H1 (cell line): ENCODE results near the gene UBASH3B. TPM values are rescaled to one million over a fixed set of nuclear protein-coding genes. Genes with fewer than 3 reads are reported as not detected.

Experiments
- CTCF ChIA-PET: fragments of 300-600 bp; sonication (Branson Sonifier 250); formaldehyde crosslinking; loops from one replicate; lab custom pipeline; 2021; ENCODE audit not compliant: partially characterized antibody; lab: Charles Lee
- POLR2A ChIA-PET: fragments of 300-600 bp; sonication (Branson Sonifier 250); formaldehyde crosslinking; loops from one replicate; lab custom pipeline; 2021; ENCODE audit warnings: inconsistent platforms; ENCODE audit not compliant: partially characterized antibody; lab: Charles Lee
- DNase-seq, 2 experiments: peaks; one replicate each; pipeline versions ENCODE4 v3.0.0 to v3.0.0-alpha.2; 2010 to 2022; ENCODE audit warnings: low spot score in 2 of 2, low read depth in 1 of 2, mixed read lengths in 1 of 2
- FAIRE-seq: peaks from 2 replicates; lab custom pipeline; 2011; peaks lifted over from hg19 to GRCh38; lab: Jason Lieb, UNC
- H2AFZ ChIP-seq: 2 replicates; pipeline ENCODE4 v1.8.1; 2012; ENCODE audit warnings: low read length, inconsistent platforms
- H2AK5ac ChIP-seq: 2 replicates; pipeline ENCODE4 v1.6.1; 2013; ENCODE audit warnings: low read depth, low read length
- H2BK120ac ChIP-seq: replicated peaks from 2 replicates; pipeline ENCODE3; 2013; ENCODE audit warnings: low read depth, low read length, inconsistent platforms
- H2BK12ac ChIP-seq: 2 replicates; pipeline ENCODE4 v1.6.1; 2013; ENCODE audit warnings: low read depth, low read length
- H2BK15ac ChIP-seq: 2 replicates; pipeline ENCODE4 v1.6.1; 2013; ENCODE audit warnings: low read length
- H2BK20ac ChIP-seq: 2 replicates; pipeline ENCODE4 v1.6.1; 2013; ENCODE audit warnings: low read length
- H2BK5ac ChIP-seq: 2 replicates; pipeline ENCODE4 v1.6.1; 2013; ENCODE audit warnings: low read depth, low read length
- H3K14ac ChIP-seq: 2 replicates; pipeline ENCODE4 v1.6.1; 2013; ENCODE audit warnings: inconsistent platforms; ENCODE audit not compliant: insufficient read length
- H3K18ac ChIP-seq: 2 replicates; pipeline ENCODE4 v1.6.1; 2013; ENCODE audit warnings: low read length; ENCODE audit errors: extremely low read depth
- H3K23ac ChIP-seq: 2 replicates; pipeline ENCODE4 v1.6.1; 2013; ENCODE audit warnings: inconsistent platforms; ENCODE audit not compliant: insufficient read length
- H3K23me2 ChIP-seq: 2 replicates; pipeline ENCODE4 v1.6.1; 2013; ENCODE audit warnings: low read depth, low read length
- H3K27ac ChIP-seq: 2 replicates; pipeline ENCODE4 v1.6.1; 2011; ENCODE audit warnings: low read depth, low read length, inconsistent platforms
- H3K27me3 ChIP-seq, 4 experiments: replicated peaks in 1 of 4; 1 replicate in 1 of 4; 2 replicates in 3 of 4; pipeline versions ENCODE4 v1.6.1 to v1.8.1; 2011 to 2013; ENCODE audit warnings: low read length in 3 of 4, mild to moderate bottlenecking in 3 of 4, inconsistent platforms in 2 of 4, mixed read lengths in 2 of 4, moderate library complexity in 1 of 4; ENCODE audit not compliant: control insufficient read depth in 3 of 4, insufficient read depth in 3 of 4; ENCODE audit errors: extremely low read depth in 1 of 4
- H3K36me3 ChIP-seq, 4 experiments: 2 replicates each; pipeline versions ENCODE4 v1.6.1 to v1.8.1; 2011 to 2013; ENCODE audit warnings: mild to moderate bottlenecking in 4 of 4, low read length in 3 of 4, moderate library complexity in 2 of 4, control low read depth in 1 of 4, inconsistent platforms in 1 of 4; ENCODE audit not compliant: insufficient read depth in 4 of 4, control insufficient read depth in 2 of 4
- H3K4ac ChIP-seq: replicated peaks from 2 replicates; pipeline ENCODE3; 2013; ENCODE audit warnings: low read length, low read depth, mixed read lengths, inconsistent platforms; ENCODE audit not compliant: insufficient read length
- H3K4me1 ChIP-seq, 4 experiments: replicated peaks in 1 of 4; 1 replicate in 1 of 4; 2 replicates in 3 of 4; pipeline versions ENCODE4 v1.6.1 to v1.8.1; 2011 to 2013; ENCODE audit warnings: low read length in 3 of 4, inconsistent platforms in 2 of 4, mixed read lengths in 1 of 4; ENCODE audit not compliant: insufficient read depth in 4 of 4, control insufficient read depth in 3 of 4
- H3K4me2 ChIP-seq, 2 experiments: 2 replicates each; pipeline versions ENCODE4 v1.6.1 to v1.8.1; 2011 to 2013; ENCODE audit warnings: low read depth in 2 of 2, low read length in 2 of 2, control low read depth in 1 of 2, inconsistent platforms in 1 of 2, mild to moderate bottlenecking in 1 of 2; ENCODE audit not compliant: insufficient read depth in 1 of 2
- H3K4me3 ChIP-seq, 4 experiments: fragments of 200-600, 300-600 bp in 1 of 4; sonication (generic), shearing (Covaris generic), sonication (Bioruptor Twin) in 1 of 4; 2 replicates each; pipeline versions ENCODE4 v1.5.1 to v1.8.1; 2011 to 2016; ENCODE audit warnings: low read length in 4 of 4, low read depth in 3 of 4, control low read depth in 2 of 4, inconsistent platforms in 2 of 4, mild to moderate bottlenecking in 2 of 4, mixed read lengths in 1 of 4, moderate library complexity in 1 of 4; ENCODE audit not compliant: insufficient read depth in 2 of 4; ENCODE audit errors: extremely low read depth in 1 of 4
- H3K56ac ChIP-seq: replicated peaks from 2 replicates; pipeline ENCODE3; 2013; ENCODE audit warnings: low read depth, mild to moderate bottlenecking, mixed read lengths, low read length, inconsistent platforms; ENCODE audit not compliant: insufficient read length
- H3K79me1 ChIP-seq: 2 replicates; pipeline ENCODE4 v1.6.1; 2013; ENCODE audit warnings: low read depth, low read length, control low read depth
- H3K79me2 ChIP-seq, 2 experiments: 2 replicates each; pipeline versions ENCODE4 v1.6.1 to v1.8.1; 2012 to 2013; ENCODE audit warnings: low read length in 2 of 2, mild to moderate bottlenecking in 2 of 2, inconsistent platforms in 1 of 2; ENCODE audit not compliant: insufficient read depth in 2 of 2, control insufficient read depth in 1 of 2
- H3K9ac ChIP-seq, 4 experiments: replicated peaks in 1 of 4; 1 replicate in 1 of 4; 2 replicates in 3 of 4; pipeline versions ENCODE4 v1.6.1 to v1.8.1; 2011 to 2013; ENCODE audit warnings: low read depth in 3 of 4, low read length in 3 of 4, control low read depth in 2 of 4, mild to moderate bottlenecking in 2 of 4, moderate library complexity in 2 of 4, inconsistent platforms in 1 of 4; ENCODE audit errors: extremely low read depth in 1 of 4
- H3K9me3 ChIP-seq, 2 experiments: 2 replicates each; pipeline versions ENCODE4 v1.6.1 to v1.8.1; 2012 to 2013; ENCODE audit warnings: mild to moderate bottlenecking in 2 of 2, moderate library complexity in 2 of 2, control low read depth in 1 of 2, inconsistent platforms in 1 of 2, low read depth in 1 of 2, low read length in 1 of 2, mixed read lengths in 1 of 2; ENCODE audit not compliant: insufficient read depth in 2 of 2
- H4K20me1 ChIP-seq, 2 experiments: replicated peaks in 1 of 2; 2 replicates each; pipeline versions ENCODE3 to v1.8.1; 2011 to 2013; ENCODE audit warnings: inconsistent platforms in 2 of 2, low read length in 2 of 2, mild to moderate bottlenecking in 1 of 2; ENCODE audit not compliant: insufficient read depth in 2 of 2, control insufficient read depth in 1 of 2
- H4K5ac ChIP-seq: 2 replicates; pipeline ENCODE4 v1.6.1; 2013; ENCODE audit warnings: low read length, low read depth, mixed read lengths, inconsistent platforms; ENCODE audit not compliant: insufficient read length
- H4K8ac ChIP-seq: 2 replicates; pipeline ENCODE4 v1.8.0; 2013; ENCODE audit warnings: mild to moderate bottlenecking, moderate library complexity, low read length, inconsistent platforms; ENCODE audit not compliant: insufficient read depth; ENCODE audit errors: extremely low read depth
- H4K91ac ChIP-seq: replicated peaks from 2 replicates; pipeline ENCODE3; 2013; ENCODE audit warnings: low read length, mixed read lengths, inconsistent platforms; ENCODE audit not compliant: insufficient read length
- RAD21 ChIP-seq, 2 experiments: IDR thresholded peaks in 1 of 2; conservative IDR thresholded peaks in 1 of 2; 2 replicates each; pipeline ENCODE4 v1.6.1; 2011; ENCODE audit warnings: low read depth in 2 of 2, low read length in 2 of 2, improper control_type of control experiment in 1 of 2, inconsistent platforms in 1 of 2, mild to moderate bottlenecking in 1 of 2, moderate library complexity in 1 of 2
- RXRA ChIP-seq: IDR thresholded peaks from 2 replicates; pipeline ENCODE4 v1.6.1; 2011; ENCODE audit warnings: low read depth, mild to moderate bottlenecking, low read length, moderate library complexity; ENCODE audit not compliant: insufficient read depth
- WGBS, 2 experiments: shearing (Covaris generic) in 1 of 2; methylation state at CpG; one replicate each; pipeline versions ENCODE4 v1.1.6 to v1.1.7; 2013 to 2015; ENCODE audit warnings: low lambda C conversion rate in 2 of 2, mixed read lengths in 2 of 2, inconsistent platforms in 1 of 2, low coverage in 1 of 2, missing lambda C conversion rate in 1 of 2; ENCODE audit not compliant: insufficient replicate concordance in 2 of 2, insufficient coverage in 1 of 2, insufficient read length in 1 of 2; ENCODE audit errors: extremely low coverage in 1 of 2, missing lambda C conversion rate in 1 of 2; 5-methylcytosine and 5-hydroxymethylcytosine counted together
- polyA plus RNA-seq, 7 experiments: library from polyadenylated mRNA; depleted of rRNA in 3 of 7; stranded (reverse) in 5 of 7; unstranded in 2 of 7; fragments of >200 nt in 5 of 7; fragments of 200-250 nt in 2 of 7; gene quantifications; 1 replicate in 5 of 7; 2 replicates in 1 of 7; 4 replicates in 1 of 7; pipeline versions ENCODE4 v1.2.1 to v1.2.3, GENCODE V29; 2011 to 2013; ENCODE audit warnings: missing spikeins in 2 of 7, mixed read lengths in 2 of 7
- total RNA-seq: library from RNA; stranded (reverse); fragmentation: NEBNext Ultra II Directional; extraction: Animal tissue kit (Norgen Biotek cat#: 25700); gene quantifications from 2 replicates; pipeline ENCODE4 v1.2.1, GENCODE V29; 2021

The UBASH3B gene
- total and polyA plus RNA-seq, 2 of the 8 experiments (the other 6 are each of a cell fraction or from before 2014, with no cell fraction given): 7.5 to 9.5 TPM

DNA sequence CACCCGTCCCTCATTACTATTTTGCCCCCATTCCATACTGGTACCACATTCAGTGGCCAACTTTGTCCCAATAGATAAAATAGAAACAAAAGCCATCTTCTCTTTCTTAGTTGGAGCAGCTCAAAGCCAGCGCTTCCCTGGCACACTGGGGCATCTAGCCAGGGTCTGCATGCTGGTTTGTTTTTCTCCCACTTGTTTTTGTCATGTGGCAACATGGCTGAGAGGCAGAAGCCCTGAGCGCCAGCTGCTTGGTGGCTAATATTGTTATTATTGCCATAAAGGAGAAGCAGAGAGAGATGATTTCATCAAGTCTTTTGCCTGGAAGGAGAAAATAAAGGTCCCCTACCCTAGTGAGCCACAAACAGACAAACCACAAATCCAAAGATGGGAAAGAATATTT is 134.4 kb downstream of the UBASH3B start:
- WGBS, 2 experiments: 89% methylated on average over 3 of the region's 3 CpGs; no CpG with 5 or more reads in 1 of the 2 experiments
- Histone ChIP-seq H3K9me3 (no peaks in the 10 kb centered on the region), H2BK5ac (no peak overlapping the region)

More for the DNA sequence above, 134.4 kb downstream of the UBASH3B start:
- Histone ChIP-seq H2BK120ac (no peak overlapping the region), H3K23ac (no peak overlapping the region), H2BK20ac (no peak overlapping the region), H3K79me2 (no peaks in the 10 kb centered on the region), H3K27ac (no peak overlapping the region), H4K20me1 (no peaks in the 10 kb centered on the region), H3K4me1 (no peaks in the 10 kb centered on the region), H3K56ac (no peak overlapping the region), H3K23me2 (no peaks in the 10 kb centered on the region), H3K79me1 (no peaks in the 10 kb centered on the region), H3K36me3 (no peaks in the 10 kb centered on the region), H2BK15ac (no peak overlapping the region), H4K5ac (no peak overlapping the region), H3K18ac (no peak overlapping the region), H3K14ac (no peak overlapping the region), H3K4me3 (no peak overlapping the region), H3K9ac (no peak overlapping the region), H4K91ac (no peak overlapping the region), H2BK12ac (no peak overlapping the region), H4K8ac (no peak overlapping the region), H2AFZ (no peak overlapping the region), H3K4me2 (no peak overlapping the region), H2AK5ac (no peak overlapping the region), H3K27me3 (no peaks in the 10 kb centered on the region), H3K4ac (no peak overlapping the region)
- CTCF ChIA-PET: interaction anchor here (0.6 to 24.9 kb wide), 12 partner anchors 8 to 1410 kb away, joined by 3 to 356 read pairs (median 6); partner anchors contain the start of gene CRTAM
- FAIRE-seq (no peak), DNase-seq (no peak)
- POLR2A ChIA-PET: no interaction called here
- no peak for TF ChIP-seq RAD21 (IDR thresholded peaks at IDR 0.05 in 1 of 2, conservative IDR thresholded peaks at IDR 0.05 in 1 of 2; ENCODE audit: low read depth in 2 of 2, low read length in 2 of 2)
- no peak for TF ChIP-seq RXRA
